ENCODE measurements around the gene HOXA11.

HOXA11 gene

DNA sequence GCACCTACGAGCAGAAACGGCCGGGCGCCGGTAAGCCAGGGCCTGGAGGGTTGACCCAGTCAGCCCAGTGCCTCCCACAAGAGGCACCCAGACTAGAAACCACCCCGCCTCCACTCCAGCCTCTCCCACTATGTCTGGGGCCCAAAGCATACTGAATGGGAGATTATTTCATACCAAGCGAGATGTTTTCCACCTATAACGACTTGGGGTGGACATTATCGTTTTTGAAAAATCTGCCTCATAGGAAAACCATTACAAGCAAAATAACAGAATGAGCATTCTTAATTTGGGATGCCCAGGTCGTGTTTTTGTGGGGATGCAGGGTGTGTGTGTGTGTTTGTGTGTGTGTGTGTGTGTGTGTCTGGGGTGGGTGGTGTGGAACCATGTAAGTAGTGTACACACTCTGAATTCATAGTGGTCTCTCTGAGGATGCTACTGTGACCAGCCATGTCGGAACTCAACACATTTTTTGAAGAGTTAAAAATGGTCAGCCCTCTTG lies 39.1 kb downstream of the HOXA11 start:
- Histone ChIP-seq H3K4me1 (ENCODE audit: control insufficient read depth, insufficient read depth, low read length) (peaks cover 30% of the 10 kb centered on the region), H3K4me3 (ENCODE audit: low read length in 2 of 2) (peak overlapping the region in 1 of 2 donors; percentile 94), H3K9ac (ENCODE audit: low read length in 2 of 2) (no peak overlapping the region), H3K27ac (ENCODE audit: low read length) (no peak overlapping the region), H3K27me3 (ENCODE audit: control insufficient read depth in 1 of 2, insufficient read depth in 2 of 2, low read length in 2 of 2) (peaks cover 40 to 44% of the 10 kb centered on the region in 2 donors), H3K9me3 (ENCODE audit: control insufficient read depth in 2 of 2, low read length in 2 of 2) (no peaks in the 10 kb centered on the region), H3K36me3 (ENCODE audit: control insufficient read depth in 2 of 2, insufficient read depth in 2 of 2, low read length in 2 of 2) (no peaks in the 10 kb centered on the region)

DNA sequence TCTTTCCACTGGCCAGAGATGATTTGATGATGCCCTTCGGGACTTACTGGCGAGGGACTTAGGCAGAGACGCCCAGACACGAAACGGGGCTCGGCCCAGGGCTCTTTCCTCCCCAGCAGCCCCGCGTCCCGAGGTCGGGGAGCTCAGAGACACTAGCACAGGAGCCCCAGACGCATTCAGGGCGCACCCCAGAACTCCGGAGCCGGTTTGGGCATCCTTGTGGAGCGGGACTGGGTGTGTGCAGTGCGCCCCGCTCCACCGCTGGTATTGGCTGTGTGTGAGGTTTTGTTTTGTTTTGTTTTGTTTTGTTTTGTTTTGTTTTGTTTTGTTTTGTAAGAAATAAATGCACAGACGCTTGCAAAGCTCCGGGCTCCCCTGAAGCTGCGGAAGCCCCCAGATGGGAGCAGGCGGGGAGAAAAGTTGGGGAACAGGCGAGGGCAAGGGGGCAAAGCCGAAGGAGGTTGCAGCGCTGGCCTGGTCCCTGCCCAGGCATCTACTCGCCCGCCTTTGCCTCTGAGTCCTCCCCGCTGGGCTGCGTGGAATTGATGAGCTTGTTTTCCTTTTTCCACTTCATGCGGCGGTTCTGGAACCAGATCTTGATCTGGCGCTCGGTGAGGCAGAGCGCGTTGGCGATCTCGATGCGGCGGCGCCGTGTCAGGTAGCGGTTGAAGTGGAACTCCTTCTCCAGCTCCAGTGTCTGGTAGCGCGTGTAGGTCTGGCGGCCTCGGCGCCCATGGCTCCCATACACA lies 39.7 kb downstream of the HOXA11 start:
- no peaks in the 10 kb centered on the region for H3K36me3 ChIP-seq (ENCODE audit: control insufficient read depth in 2 of 2, insufficient read depth in 2 of 2, low read length in 2 of 2)
- no peaks in the 10 kb centered on the region for H3K9me3 ChIP-seq (ENCODE audit: control insufficient read depth in 2 of 2, low read length in 2 of 2)
- H3K27ac ChIP-seq (ENCODE audit: low read length), result peak overlapping the region; percentile 31
- peaks cover 24% of the 10 kb centered on the region for H3K4me1 ChIP-seq (ENCODE audit: control insufficient read depth, insufficient read depth, low read length)
- H3K9ac ChIP-seq (ENCODE audit: low read length in 2 of 2), result no peak overlapping the region
- H3K27me3 ChIP-seq (ENCODE audit: control insufficient read depth in 1 of 2, insufficient read depth in 2 of 2, low read length in 2 of 2), result peaks cover 37 to 39% of the 10 kb centered on the region in 2 donors
- peak overlapping the region in 1 of 2 donors; percentile 94 for H3K4me3 ChIP-seq (ENCODE audit: low read length in 2 of 2)

DNA sequence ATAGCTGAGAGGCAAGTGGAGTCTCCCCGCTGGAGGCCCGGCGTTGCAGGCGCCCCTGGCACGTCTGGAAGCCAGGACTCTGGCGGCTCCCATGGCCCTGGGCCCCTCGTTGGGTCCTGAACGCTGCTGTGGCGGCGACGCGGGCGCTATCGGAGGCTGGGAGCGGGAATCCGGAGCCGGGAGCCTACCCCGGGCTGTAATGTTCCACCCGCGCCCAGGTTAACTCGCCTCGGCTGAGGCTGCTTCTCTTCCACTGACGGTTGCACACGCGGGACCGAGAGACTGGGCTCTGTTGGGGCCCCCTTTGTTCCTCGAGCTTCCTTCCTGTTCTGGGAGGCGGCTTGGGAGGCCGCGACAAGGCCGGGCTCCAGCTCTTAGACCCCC lies 40.3 kb downstream of the HOXA11 start:
- H3K36me3 ChIP-seq (ENCODE audit: control insufficient read depth in 2 of 2, insufficient read depth in 2 of 2, low read length in 2 of 2), result no peaks in the 10 kb centered on the region
- peak overlapping the region in 1 of 2 donors; percentile 60 for H3K9ac ChIP-seq (ENCODE audit: low read length in 2 of 2)
- no peaks in the 10 kb centered on the region for H3K9me3 ChIP-seq (ENCODE audit: control insufficient read depth in 2 of 2, low read length in 2 of 2)
- H3K27ac ChIP-seq (ENCODE audit: low read length), result peak overlapping the region; percentile 31
- peak overlapping the region; percentile 68 to 94 for H3K4me3 ChIP-seq (ENCODE audit: low read length in 2 of 2)
- H3K4me1 ChIP-seq (ENCODE audit: control insufficient read depth, insufficient read depth, low read length), result peaks cover 29% of the 10 kb centered on the region
- peaks cover 34 to 37% of the 10 kb centered on the region in 2 donors for H3K27me3 ChIP-seq (ENCODE audit: control insufficient read depth in 1 of 2, insufficient read depth in 2 of 2, low read length in 2 of 2)

DNA sequence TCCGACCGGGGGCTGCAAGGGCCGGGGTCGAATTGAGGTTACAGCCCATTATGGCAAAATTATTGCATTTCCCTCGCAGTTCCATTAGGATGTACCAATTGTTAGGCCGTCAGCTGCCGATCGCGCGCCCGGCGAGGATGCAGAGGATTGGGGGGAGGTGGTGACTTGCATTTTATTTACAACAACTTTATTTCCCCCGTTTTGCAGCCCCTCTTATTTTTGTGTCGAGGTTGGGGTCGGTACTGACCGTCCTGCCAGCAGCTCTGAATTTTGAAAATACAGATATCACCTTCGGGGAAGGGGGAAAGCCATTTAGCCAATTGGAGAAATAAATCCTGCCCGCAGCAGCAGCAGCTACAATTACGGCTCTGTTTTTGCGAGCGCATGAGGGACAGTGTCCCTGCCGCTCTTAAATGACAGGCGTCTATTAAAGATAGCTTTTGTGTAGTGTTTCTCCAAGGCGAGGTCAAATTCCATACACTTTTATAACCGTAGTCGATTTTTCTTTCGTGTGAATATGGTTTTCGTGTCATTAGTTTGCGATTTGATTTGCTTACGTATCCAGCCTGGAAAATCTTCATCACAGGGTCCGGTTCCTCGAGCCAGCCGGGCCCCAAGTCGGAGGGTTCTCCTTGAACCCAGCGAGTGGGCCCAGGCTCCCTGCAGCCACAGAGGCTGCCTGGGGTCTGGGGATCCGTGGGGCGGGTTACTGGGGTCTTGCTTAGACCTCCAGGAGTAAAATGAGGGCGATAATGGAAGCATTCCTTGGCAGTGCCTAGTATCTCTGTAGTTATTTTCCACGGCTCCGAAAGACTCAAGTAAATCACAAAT lies 40.9 kb downstream of the HOXA11 start:
- Histone ChIP-seq H3K9ac (ENCODE audit: low read length in 2 of 2) (peak overlapping the region in 1 of 2 donors; percentile 60), H3K4me1 (ENCODE audit: control insufficient read depth, insufficient read depth, low read length) (peaks cover 33% of the 10 kb centered on the region), H3K9me3 (ENCODE audit: control insufficient read depth in 2 of 2, low read length in 2 of 2) (no peaks in the 10 kb centered on the region), H3K27me3 (ENCODE audit: control insufficient read depth in 1 of 2, insufficient read depth in 2 of 2, low read length in 2 of 2) (peaks cover 34 to 37% of the 10 kb centered on the region in 2 donors), H3K36me3 (ENCODE audit: control insufficient read depth in 2 of 2, insufficient read depth in 2 of 2, low read length in 2 of 2) (no peaks in the 10 kb centered on the region), H3K4me3 (ENCODE audit: low read length in 2 of 2) (peak overlapping the region; percentile 68 to 94), H3K27ac (ENCODE audit: low read length) (peak overlapping the region; percentile 95)

DNA sequence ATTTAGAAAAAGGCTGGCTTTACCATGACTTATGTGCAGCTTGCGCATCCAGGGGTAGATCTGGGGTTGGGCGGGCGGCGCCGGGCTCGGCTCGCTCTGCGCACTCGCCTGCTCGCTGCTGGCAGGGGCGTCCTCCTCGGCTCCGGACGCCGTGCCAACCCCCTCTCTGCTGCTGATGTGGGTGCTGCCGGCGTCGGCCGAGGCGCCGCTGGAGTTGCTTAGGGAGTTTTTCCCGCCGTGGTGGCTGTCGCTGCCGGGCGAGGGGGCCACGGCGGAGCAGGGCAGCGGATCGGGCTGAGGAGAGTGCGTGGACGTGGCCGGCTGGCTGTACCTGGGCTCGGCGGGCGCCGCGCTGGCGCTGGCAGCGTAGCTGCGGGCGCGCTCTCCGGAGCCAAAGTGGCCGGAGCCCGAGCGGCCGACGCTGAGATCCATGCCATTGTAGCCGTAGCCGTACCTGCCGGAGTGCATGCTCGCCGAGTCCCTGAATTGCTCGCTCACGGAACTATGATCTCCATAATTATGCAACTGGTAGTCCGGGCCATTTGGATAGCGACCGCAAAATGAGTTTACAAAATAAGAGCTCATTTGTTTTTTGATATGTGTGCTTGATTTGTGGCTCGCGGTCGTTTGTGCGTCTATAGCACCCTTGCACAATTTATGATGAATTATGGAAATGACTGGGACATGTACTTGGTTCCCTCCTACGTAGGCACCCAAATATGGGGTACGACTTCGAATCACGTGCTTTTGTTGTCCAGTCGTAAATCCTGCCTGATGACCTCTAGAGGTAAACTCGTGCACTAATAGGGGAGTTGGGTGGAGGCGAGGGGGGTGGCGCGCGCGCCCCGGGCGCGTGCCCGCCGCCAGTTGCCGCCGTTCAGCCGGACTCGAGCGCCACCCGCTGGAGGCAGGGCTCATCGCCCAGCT lies 41.7 kb downstream of the HOXA11 start, which contains the start of gene HOXA5:
HOXA5 (minus strand) TSS at position 659 of the 927 bp plus-strand sequence; CDS start at position 585, 74 bp downstream.
- H3K4me1 ChIP-seq (ENCODE audit: control insufficient read depth, insufficient read depth, low read length), result peaks cover 40% of the 10 kb centered on the region
- H3K36me3 ChIP-seq (ENCODE audit: control insufficient read depth in 2 of 2, insufficient read depth in 2 of 2, low read length in 2 of 2), result no peaks in the 10 kb centered on the region
- H3K27me3 ChIP-seq (ENCODE audit: control insufficient read depth in 1 of 2, insufficient read depth in 2 of 2, low read length in 2 of 2), result peaks cover 29 to 33% of the 10 kb centered on the region in 2 donors
- H3K9ac ChIP-seq (ENCODE audit: low read length in 2 of 2), result peak within 1 kb of the TSS; percentile 93 to 96
- H3K27ac ChIP-seq (ENCODE audit: low read length), result peak within 1 kb of the TSS; percentile 95
- no peaks in the 10 kb centered on the region for H3K9me3 ChIP-seq (ENCODE audit: control insufficient read depth in 2 of 2, low read length in 2 of 2)
- H3K4me3 ChIP-seq (ENCODE audit: low read length in 2 of 2), result peak within 1 kb of the TSS; percentile 78 to 94

DNA sequence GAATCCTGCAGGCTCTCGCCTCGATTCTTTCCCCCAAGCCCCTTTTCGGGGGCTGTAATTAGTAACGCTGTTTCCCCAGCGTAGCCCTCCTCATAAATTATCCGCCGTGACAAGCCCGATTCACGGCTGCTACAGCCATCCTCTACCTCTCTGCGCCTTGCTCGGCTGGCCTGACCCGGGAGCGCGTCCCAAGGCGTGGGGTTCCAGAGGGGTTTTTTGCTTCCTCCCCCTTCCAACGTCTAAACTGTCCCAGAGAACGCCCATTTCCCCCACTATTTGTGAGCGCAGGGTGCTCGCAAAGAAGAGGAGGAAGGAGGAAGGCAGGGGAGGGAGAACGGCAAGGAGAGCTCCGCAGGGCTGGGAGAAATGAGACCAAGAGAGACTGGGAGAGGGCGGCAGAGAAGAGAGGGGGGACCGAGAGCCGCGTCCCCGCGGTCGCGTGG lies 42.4 kb downstream of the HOXA11 start:
- Histone ChIP-seq H3K27me3 (ENCODE audit: control insufficient read depth in 1 of 2, insufficient read depth in 2 of 2, low read length in 2 of 2) (peaks cover 25 to 31% of the 10 kb centered on the region in 2 donors), H3K27ac (ENCODE audit: low read length) (peak overlapping the region; percentile 95), H3K4me3 (ENCODE audit: low read length in 2 of 2) (peak overlapping the region; percentile 78 to 94), H3K9me3 (ENCODE audit: control insufficient read depth in 2 of 2, low read length in 2 of 2) (no peaks in the 10 kb centered on the region), H3K36me3 (ENCODE audit: control insufficient read depth in 2 of 2, insufficient read depth in 2 of 2, low read length in 2 of 2) (no peaks in the 10 kb centered on the region), H3K9ac (ENCODE audit: low read length in 2 of 2) (peak overlapping the region; percentile 93 to 96), H3K4me1 (ENCODE audit: control insufficient read depth, insufficient read depth, low read length) (peaks cover 40% of the 10 kb centered on the region)

DNA sequence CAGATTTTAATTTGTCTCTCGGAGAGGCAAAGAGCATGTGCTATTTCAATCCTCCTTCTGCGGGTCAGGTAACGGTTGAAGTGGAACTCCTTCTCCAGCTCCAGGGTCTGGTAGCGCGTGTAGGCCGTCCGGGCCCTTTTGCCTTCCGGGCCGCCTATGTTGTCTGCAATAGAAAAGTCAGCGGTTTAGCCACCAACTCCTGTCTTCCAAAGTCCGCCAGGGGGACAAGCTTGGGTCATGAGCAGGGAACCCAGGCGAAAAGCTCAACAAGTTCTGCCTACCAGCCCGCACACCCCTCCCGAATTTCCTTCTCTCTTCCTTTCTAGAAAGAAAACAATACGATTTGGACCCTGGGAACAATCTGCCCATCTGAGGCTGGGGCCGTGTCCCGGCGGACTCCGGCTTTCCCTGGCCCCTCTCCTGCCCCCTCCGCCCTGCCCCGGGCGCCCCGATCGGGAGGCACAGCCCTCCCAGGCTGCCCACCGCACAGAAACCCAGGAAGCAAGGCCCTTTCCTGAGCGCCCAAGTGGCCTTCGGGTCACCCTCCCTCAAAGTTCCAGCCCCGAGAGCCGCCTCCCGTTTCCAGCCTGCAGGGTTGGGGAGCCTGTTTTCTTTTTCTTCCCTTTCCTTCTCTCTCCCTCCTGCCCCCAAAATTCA lies 43.0 kb downstream of the HOXA11 start:
- peaks cover 38% of the 10 kb centered on the region for H3K4me1 ChIP-seq (ENCODE audit: control insufficient read depth, insufficient read depth, low read length)
- peak overlapping the region; percentile 93 to 96 for H3K9ac ChIP-seq (ENCODE audit: low read length in 2 of 2)
- peak overlapping the region; percentile 78 to 94 for H3K4me3 ChIP-seq (ENCODE audit: low read length in 2 of 2)
- no peaks in the 10 kb centered on the region for H3K9me3 ChIP-seq (ENCODE audit: control insufficient read depth in 2 of 2, low read length in 2 of 2)
- H3K27me3 ChIP-seq (ENCODE audit: control insufficient read depth in 1 of 2, insufficient read depth in 2 of 2, low read length in 2 of 2), result peaks cover 19 to 28% of the 10 kb centered on the region in 2 donors
- H3K36me3 ChIP-seq (ENCODE audit: control insufficient read depth in 2 of 2, insufficient read depth in 2 of 2, low read length in 2 of 2), result no peaks in the 10 kb centered on the region
- H3K27ac ChIP-seq (ENCODE audit: low read length), result peak overlapping the region; percentile 95

DNA sequence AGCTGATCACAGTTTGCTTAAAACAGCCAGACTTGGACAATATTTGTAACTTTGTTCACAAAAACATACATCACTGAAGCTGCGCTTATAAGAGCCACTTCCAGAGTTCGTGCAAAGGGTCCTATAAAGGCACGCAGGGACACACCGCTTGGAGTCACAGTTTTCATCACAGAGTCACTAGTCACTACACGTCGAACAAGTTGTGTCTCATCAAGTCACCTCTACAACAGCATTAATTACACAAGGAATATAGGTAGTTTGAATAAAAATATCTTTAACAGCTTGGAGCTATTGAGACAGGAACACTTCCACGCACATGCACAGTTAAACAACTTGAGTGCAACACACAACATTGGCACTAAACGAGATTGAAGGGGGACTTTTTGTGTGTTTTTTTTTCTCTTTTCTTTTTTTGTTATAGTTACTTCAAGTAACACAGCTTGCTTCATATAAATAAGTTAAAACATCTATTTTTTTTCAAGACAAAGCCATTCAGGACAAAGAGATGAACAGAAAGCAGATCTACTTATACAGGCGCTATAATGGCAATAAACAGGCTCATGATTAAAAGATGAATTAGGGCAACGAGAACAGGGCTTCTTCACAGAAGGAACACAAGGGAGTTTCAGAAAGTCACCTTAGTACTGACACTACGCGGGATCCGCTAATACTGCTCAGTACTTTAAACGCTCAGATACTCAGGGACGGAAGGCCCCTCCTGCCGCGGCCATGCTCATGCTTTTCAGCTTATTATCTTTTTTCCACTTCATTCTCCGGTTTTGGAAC lies 43.7 kb downstream of the HOXA11 start:
- H3K9me3 ChIP-seq (ENCODE audit: control insufficient read depth in 2 of 2, low read length in 2 of 2), result no peaks in the 10 kb centered on the region
- peaks cover 44% of the 10 kb centered on the region for H3K4me1 ChIP-seq (ENCODE audit: control insufficient read depth, insufficient read depth, low read length)
- H3K9ac ChIP-seq (ENCODE audit: low read length in 2 of 2), result peak overlapping the region; percentile 93 to 96
- no peaks in the 10 kb centered on the region for H3K36me3 ChIP-seq (ENCODE audit: control insufficient read depth in 2 of 2, insufficient read depth in 2 of 2, low read length in 2 of 2)
- H3K27me3 ChIP-seq (ENCODE audit: control insufficient read depth in 1 of 2, insufficient read depth in 2 of 2, low read length in 2 of 2), result peaks cover 13 to 20% of the 10 kb centered on the region in 2 donors
- peak overlapping the region; percentile 95 for H3K27ac ChIP-seq (ENCODE audit: low read length)
- H3K4me3 ChIP-seq (ENCODE audit: low read length in 2 of 2), result peak overlapping the region; percentile 78 to 94
